Measurements from ENCODE around the gene PTPRN2.

PTPRN2 gene

DNA sequence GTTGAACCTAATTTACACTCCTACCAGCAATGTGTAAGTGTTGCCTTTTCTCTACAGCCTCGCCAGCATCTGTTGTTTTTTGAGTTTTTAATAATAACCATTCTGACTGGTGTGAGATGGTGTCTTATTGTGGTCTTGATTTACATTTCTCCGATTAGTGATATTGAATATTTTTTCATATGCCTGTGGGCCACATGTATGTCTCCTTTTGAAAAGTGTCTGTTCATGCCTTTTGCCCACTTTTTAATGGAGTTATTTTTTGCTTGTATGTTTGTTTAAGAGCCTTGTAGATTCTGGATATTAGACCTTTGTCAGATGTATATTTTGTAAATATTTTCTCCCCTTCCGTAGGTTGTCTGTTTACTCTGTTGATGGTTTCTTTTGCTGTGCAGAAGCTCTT lies 1055.6 kb downstream of the PTPRN2 start:
- Histone ChIP-seq H2AFZ (no peak overlapping the region), H3K9me3 (ENCODE audit: control insufficient read depth, low read length) (peaks cover 6% of the 10 kb centered on the region), H3K4me1 (no peaks in the 10 kb centered on the region), H3K36me3 (ENCODE audit: control insufficient read depth, insufficient read depth, low read length) (no peaks in the 10 kb centered on the region), H3K27me3 (ENCODE audit: control insufficient read depth, insufficient read depth, low read length) (no peaks in the 10 kb centered on the region), H3K9ac (no peak overlapping the region), H3K79me2 (no peaks in the 10 kb centered on the region), H3K27ac (no peak overlapping the region), H3K4me3 (ENCODE audit: low read depth, low read length) (no peak overlapping the region), H3K4me2 (ENCODE audit: low read length) (no peak overlapping the region)
- TF ChIP-seq, protein P1, sequence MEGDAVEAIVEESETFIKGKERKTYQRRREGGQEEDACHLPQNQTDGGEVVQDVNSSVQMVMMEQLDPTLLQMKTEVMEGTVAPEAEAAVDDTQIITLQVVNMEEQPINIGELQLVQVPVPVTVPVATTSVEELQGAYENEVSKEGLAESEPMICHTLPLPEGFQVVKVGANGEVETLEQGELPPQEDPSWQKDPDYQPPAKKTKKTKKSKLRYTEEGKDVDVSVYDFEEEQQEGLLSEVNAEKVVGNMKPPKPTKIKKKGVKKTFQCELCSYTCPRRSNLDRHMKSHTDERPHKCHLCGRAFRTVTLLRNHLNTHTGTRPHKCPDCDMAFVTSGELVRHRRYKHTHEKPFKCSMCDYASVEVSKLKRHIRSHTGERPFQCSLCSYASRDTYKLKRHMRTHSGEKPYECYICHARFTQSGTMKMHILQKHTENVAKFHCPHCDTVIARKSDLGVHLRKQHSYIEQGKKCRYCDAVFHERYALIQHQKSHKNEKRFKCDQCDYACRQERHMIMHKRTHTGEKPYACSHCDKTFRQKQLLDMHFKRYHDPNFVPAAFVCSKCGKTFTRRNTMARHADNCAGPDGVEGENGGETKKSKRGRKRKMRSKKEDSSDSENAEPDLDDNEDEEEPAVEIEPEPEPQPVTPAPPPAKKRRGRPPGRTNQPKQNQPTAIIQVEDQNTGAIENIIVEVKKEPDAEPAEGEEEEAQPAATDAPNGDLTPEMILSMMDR (IDR thresholded peaks at IDR 0.05), result no peak

DNA sequence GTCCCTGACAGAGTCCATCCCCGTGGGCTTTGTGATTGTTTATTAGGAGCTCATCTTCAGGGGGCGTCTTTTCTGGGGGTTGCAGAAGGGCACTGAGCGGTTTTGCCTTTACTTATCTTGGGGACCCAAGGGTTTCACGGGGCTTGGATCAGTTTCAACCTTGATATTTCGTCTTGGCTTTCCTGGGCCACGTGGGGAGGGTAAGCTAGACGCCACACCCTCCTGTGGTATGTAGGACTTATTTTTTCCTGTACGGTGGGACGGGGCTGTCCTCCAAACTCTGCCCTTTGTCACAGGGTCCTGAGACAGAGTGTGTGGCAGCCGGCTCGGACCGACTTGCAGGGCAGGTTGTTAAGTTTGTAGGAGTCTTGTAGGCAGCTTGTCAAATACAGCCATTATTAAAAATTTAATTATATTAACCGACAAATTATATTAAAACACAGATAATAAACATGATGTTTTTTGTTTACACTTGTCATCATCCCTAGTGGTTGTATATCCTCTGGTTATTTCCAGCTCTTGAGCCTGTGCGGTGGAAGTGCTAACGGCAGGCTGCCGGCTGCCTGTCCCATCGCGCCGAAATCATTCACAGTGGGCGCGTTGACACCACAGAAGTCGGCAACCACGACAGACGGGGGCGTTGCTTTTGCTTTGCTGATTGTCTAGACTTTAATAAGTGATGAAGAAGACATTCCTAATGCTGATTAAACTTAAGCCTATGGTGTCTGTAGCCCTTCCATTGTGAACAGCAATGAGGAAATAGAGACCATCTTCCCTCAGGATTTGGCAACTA lies 1057.7 kb downstream of the PTPRN2 start:
- H2AFZ ChIP-seq, result no peak overlapping the region
- no peak overlapping the region for H3K9ac ChIP-seq
- no peaks in the 10 kb centered on the region for H3K79me2 ChIP-seq
- H3K9me3 ChIP-seq (ENCODE audit: control insufficient read depth, low read length), result peaks cover 6% of the 10 kb centered on the region
- H3K4me1 ChIP-seq, result no peaks in the 10 kb centered on the region
- H3K36me3 ChIP-seq (ENCODE audit: control insufficient read depth, insufficient read depth, low read length), result no peaks in the 10 kb centered on the region
- no peaks in the 10 kb centered on the region for H3K27me3 ChIP-seq (ENCODE audit: control insufficient read depth, insufficient read depth, low read length)
- H3K27ac ChIP-seq, result no peak overlapping the region
- H3K4me3 ChIP-seq (ENCODE audit: low read depth, low read length), result no peak overlapping the region
- H3K4me2 ChIP-seq (ENCODE audit: low read length), result no peak overlapping the region
- TF ChIP-seq, protein P1 (IDR thresholded peaks at IDR 0.05), result no peak

DNA sequence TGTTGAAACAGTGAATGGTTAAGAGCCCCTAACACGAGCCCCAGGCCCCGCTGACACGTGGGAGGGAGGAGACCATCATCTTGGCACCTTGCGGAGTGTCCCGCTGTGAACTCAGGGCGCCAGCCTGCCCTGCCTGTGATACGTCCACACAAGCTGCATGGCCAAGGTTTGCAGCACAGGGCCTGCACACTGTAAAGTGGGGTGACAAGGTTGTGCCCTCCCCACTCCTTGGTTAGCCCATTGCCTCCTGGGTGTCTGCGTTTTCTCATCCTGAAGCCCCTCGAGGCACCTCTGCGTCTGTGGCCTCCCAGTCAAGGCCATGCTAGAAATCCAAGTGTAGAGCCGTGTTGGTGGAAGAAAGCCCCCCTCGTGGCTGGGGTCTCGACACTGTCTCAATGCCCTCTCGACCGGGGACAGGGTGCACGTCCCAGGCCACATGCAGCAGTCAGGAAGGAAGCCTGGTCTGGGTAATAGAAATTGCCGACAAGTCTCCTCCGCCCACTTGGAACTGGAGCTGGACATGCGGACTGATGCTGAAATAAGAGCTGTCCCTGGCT lies 1058.8 kb downstream of the PTPRN2 start:
- Histone ChIP-seq H3K9me3 (ENCODE audit: control insufficient read depth, low read length) (peaks cover 6% of the 10 kb centered on the region), H3K27me3 (ENCODE audit: control insufficient read depth, insufficient read depth, low read length) (no peaks in the 10 kb centered on the region), H3K9ac (no peak overlapping the region), H3K36me3 (ENCODE audit: control insufficient read depth, insufficient read depth, low read length) (no peaks in the 10 kb centered on the region), H3K4me2 (ENCODE audit: low read length) (no peak overlapping the region), H3K79me2 (no peaks in the 10 kb centered on the region), H3K4me3 (ENCODE audit: low read depth, low read length) (no peak overlapping the region), H3K4me1 (no peaks in the 10 kb centered on the region), H2AFZ (no peak overlapping the region), H3K27ac (no peak overlapping the region)
- TF ChIP-seq, protein P1 (IDR thresholded peaks at IDR 0.05), result no peak

DNA sequence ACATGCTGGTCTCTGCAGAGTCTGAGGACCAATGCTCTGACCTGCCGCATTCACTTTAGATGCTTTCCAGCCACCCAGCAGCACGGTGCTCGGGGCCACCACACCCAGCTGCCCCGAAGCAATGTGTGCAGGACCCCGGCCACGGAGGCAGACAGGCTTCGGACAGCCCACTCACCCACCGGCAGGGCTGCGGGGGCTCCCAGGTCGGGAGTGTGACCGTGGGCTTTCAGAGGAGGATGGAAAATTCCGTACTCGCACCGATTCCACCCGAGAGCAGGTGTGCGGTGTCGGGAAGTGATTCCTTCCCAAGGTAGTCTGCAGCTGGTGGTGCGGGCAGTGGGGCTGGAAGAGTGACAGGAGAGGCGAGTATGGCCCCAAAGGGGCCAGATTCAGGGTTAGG lies 1059.9 kb downstream of the PTPRN2 start:
- H3K9me3 ChIP-seq (ENCODE audit: control insufficient read depth, low read length), result peaks cover 6% of the 10 kb centered on the region
- no peak overlapping the region for H2AFZ ChIP-seq
- no peak overlapping the region for H3K4me3 ChIP-seq (ENCODE audit: low read depth, low read length)
- TF ChIP-seq, protein P1 (IDR thresholded peaks at IDR 0.05), result no peak
- no peak overlapping the region for H3K27ac ChIP-seq
- no peaks in the 10 kb centered on the region for H3K79me2 ChIP-seq
- H3K27me3 ChIP-seq (ENCODE audit: control insufficient read depth, insufficient read depth, low read length), result no peaks in the 10 kb centered on the region
- H3K9ac ChIP-seq, result no peak overlapping the region
- no peaks in the 10 kb centered on the region for H3K4me1 ChIP-seq
- no peaks in the 10 kb centered on the region for H3K36me3 ChIP-seq (ENCODE audit: control insufficient read depth, insufficient read depth, low read length)
- no peak overlapping the region for H3K4me2 ChIP-seq (ENCODE audit: low read length)

All from parathyroid adenoma (tissue), 2 donors.